HG03039 (cell line): Measurements from ENCODE around the gene MYH1.

Source experiments
- ATAC-seq: cut with Tn5 transposase; IDR thresholded peaks from one replicate; pipeline ENCODE4 v1.9.1; 2021; ENCODE audit warnings: mild to moderate bottlenecking, moderate library complexity; ENCODE audit not compliant: unreplicated experiment

MYH1 gene

GRCh38 chr17:10492004-10492403 is 26.3 kb downstream of the MYH1 start:
- no peak for ATAC-seq

DNA sequence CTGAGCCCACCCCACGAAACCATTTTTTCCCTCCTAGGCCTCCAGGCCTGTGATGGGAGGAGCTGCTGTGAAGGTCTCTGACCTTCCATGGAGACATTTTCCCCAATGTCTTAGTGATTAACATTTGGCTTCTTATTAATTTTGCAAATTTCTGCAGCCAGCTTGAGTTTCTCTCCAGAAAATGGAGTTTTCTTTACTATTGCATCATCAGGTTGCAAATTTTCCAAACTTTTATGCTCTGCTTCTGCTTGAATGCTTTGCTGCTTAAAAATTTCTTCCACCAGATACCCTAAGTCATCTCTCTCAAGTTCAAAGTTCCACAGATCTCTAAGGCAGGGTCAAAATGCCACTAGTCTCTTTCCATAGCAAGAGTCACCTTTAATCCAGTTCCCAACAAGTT is 36.1 kb downstream of the MYH1 start:
- no peak for ATAC-seq

- ATAC-seq: no peak
Measured at GRCh38 chr17:10477701-10478100, 40.6 kb downstream of the MYH1 start.

GRCh38 chr17:10474536-10474935 is 43.8 kb downstream of the MYH1 start:
- no peak for ATAC-seq

DNA sequence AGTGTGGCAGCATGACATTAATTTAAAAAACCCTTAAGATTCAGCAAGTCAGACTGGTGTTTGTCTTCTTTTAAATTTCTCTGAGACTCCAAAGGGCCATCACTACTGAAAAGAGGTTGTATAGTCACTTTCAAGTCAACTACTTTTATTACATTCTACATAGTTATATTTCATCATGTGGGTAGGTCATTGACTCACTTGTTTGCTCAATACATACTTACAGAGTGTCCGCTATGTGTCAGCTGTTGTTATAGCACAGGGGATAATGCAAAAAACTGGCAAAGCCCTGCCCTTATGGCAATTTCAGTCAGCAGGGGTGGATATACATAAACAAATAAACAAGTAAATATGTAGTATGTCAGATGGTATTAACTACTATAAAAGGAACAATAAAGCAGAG is 46.5 kb downstream of the MYH1 start:
- no peak for ATAC-seq

- no peak for ATAC-seq
Measured at GRCh38 chr17:10469459-10469858, 48.9 kb downstream of the MYH1 start, which contains the start of gene MYH4. TSS of gene MYH4 (minus strand) at chr17:10469559. CDS start at chr17:10466745, 2,814 bp downstream.

GRCh38 chr17:10463402-10463801 is 54.9 kb downstream of the MYH1 start:
- no peak for ATAC-seq

DNA sequence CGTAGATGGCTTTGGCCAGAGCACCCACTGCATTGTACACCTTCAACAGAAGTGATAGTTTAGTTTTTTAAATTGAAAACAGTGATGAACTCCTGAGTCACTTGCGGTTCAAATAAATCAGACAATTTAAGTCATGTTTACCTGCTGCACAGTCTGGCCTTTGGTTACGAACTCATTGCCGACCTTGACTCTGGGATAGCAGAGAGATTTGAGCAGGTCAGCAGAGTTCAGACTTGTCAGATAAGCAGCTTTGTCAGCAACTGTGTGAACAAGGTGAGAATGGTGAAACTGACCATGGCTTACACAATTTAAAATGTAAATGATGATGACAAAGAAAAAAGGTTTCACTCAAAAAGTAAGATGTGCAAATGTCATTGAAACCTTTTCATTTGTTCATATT is 58.3 kb downstream of the MYH1 start:
- no peak for ATAC-seq

DNA sequence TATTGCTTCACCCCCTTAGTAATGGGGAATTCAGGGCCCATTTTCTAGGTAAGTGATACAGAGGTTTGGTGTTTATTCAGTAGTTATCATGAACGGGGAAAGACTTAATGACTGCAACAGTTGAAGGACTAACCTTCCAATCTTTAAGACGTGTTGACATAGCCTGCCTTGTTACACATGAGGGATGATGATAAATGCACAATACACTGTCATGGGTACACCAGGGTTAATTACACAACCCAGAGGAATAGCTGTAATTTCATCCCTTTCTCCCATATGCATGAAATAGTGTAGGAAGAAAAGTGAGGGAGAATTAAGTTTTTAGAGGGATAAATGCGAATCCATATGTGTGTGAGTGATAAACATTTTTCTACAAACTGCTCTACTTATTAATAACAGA is 59.6 kb downstream of the MYH1 start:
- no peak for ATAC-seq

GRCh38 chr17:10457952-10458351 is 60.4 kb downstream of the MYH1 start:
- no peak for ATAC-seq

DNA sequence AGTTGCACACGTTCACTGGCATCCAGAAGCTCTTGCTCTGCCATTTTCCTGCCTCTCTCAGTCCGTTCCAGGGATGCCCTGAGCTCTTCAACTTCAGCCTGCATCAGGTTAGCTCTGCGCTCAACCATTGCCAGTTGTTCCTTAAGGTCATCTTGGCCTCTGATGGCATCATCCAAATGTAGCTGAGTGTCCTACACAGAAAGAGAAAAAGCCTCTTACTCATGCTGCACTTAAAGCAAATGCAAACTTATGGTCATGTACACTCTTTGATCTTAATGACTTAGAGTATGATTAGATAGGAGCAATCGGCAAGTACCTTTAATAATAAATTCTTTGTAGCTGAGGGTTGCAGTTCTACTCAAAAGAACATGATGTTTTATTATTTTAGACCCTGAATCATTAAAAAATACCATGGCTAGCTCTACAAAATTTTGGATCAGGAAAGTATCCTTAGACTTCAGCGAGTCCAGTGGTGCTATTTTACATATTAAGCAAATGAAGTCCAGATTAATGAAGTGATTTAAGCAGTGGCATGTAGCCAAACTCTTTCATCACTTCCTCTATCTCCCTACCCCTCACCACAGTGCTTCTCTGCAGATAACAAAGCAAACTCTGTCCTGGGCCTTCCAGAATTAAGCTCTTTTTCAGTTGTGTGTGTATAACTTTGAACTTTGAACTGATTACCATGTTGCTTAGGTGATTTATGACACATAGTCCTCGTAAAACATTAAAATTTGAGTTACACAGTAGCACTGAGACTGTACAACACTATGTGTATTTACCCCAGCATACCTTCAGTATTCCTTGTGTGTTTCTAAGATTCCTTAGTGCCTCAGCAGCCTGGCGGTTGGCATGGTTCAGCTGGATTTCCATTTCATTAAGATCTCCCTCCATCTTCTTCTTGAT is 71.1 kb downstream of the MYH1 start:
- ATAC-seq: no peak
